ENCODE measurements around the gene KAZN. TPM values are rescaled to one million over a fixed set of nuclear protein-coding genes. Genes with fewer than 3 reads are reported as not detected.

KAZN gene
- total RNA-seq, 2 donors from 2014 or later = 3.4 to 12.2 TPM

DNA sequence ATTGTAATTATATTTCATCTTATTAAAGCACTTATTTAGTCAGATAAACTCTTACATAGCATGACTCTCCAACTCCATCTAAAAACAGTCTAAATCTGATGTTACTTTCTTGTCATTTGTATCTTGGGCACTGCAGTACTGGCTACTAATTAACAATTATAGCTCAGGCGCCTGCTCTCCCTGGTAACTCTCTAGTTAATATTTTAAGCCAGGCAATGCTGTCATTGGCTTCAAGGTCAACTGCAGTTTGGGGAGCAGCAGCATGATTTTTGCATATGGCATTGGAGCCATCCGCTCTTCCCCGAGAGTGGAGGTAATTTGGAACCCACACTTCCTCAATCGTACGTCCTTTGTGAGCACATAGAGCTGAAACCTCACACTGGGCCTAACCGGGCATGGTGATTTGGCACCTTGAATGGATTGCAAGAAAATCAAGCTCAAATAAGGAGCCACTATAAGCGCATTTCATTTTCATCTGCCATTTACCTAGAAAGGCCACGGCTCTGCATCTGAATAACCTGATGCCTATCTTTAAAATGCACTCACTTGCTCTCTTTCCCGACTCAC is 187.7 kb downstream of the KAZN start:
- no peak for TF ChIP-seq POLR2A (IDR thresholded peaks at IDR 0.05)
- TF ChIP-seq, protein P1, sequence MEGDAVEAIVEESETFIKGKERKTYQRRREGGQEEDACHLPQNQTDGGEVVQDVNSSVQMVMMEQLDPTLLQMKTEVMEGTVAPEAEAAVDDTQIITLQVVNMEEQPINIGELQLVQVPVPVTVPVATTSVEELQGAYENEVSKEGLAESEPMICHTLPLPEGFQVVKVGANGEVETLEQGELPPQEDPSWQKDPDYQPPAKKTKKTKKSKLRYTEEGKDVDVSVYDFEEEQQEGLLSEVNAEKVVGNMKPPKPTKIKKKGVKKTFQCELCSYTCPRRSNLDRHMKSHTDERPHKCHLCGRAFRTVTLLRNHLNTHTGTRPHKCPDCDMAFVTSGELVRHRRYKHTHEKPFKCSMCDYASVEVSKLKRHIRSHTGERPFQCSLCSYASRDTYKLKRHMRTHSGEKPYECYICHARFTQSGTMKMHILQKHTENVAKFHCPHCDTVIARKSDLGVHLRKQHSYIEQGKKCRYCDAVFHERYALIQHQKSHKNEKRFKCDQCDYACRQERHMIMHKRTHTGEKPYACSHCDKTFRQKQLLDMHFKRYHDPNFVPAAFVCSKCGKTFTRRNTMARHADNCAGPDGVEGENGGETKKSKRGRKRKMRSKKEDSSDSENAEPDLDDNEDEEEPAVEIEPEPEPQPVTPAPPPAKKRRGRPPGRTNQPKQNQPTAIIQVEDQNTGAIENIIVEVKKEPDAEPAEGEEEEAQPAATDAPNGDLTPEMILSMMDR (IDR thresholded peaks at IDR 0.05) = no peak
- 57% methylated on average over 9 of the region's 9 CpGs for WGBS, 2 donors
- H3K4me1 ChIP-seq = peaks cover 25% of the 10 kb centered on the region
- H3K27ac ChIP-seq = peak overlapping the region in 3 of 4 donors; percentile 22 to 65 (median 46)
- DNase-seq (peak in 1 of 4 donors; percentile 16), ATAC-seq (peak; percentile 30)
- no peak overlapping the region for H3K4me3 ChIP-seq
- H3K27me3 ChIP-seq = no peaks in the 10 kb centered on the region
- H3K9me3 ChIP-seq = no peaks in the 10 kb centered on the region
- H3K36me3 ChIP-seq (replicated peaks in 1 of 2; ENCODE audit: insufficient read depth in 1 of 2, low read depth in 2 of 2) = no peaks in the 10 kb centered on the region
- intact Hi-C loops (cut with DNase I) = no loop called here

GRCh38 chr1:14786681-14787080 is 188.2 kb downstream of the KAZN start:
- peak overlapping the region in 3 of 4 donors; percentile 22 to 65 (median 46) for H3K27ac ChIP-seq
- no peak overlapping the region for H3K4me3 ChIP-seq
- no peaks in the 10 kb centered on the region for H3K9me3 ChIP-seq
- no peaks in the 10 kb centered on the region for H3K27me3 ChIP-seq
- intact Hi-C loops (cut with DNase I) = no loop called here
- 67 to 81% methylated on average over 1 of the region's 1 CpG for WGBS, 2 donors
- TF ChIP-seq, protein P1 (IDR thresholded peaks at IDR 0.05) = no peak
- DNase-seq = no peak
- H3K4me1 ChIP-seq = peaks cover 25% of the 10 kb centered on the region
- no peaks in the 10 kb centered on the region for H3K36me3 ChIP-seq (replicated peaks in 1 of 2; ENCODE audit: insufficient read depth in 1 of 2, low read depth in 2 of 2)
- peak; percentile 3 for ATAC-seq

DNA sequence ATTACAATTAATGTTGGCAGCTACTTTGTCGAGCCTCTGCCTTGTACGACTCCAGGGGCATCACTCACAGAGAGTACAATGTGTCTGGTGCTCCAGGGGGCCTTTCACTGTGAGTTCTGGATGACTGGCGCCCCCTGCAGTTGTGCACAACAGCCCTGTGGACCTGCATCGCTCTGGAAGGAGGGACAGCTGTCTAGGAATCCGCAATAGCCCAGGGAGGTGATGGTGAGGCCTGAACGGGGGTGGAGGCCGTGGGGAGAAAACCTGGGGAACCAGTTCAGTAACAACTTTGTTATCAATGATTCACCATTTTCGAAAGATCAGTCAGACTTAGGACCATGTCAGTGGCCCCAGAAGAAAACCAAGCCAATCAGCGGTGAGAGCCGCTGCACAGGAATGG is 189.1 kb downstream of the KAZN start:
- no peaks in the 10 kb centered on the region for H3K27me3 ChIP-seq
- peaks cover 25% of the 10 kb centered on the region for H3K4me1 ChIP-seq
- no peaks in the 10 kb centered on the region for H3K9me3 ChIP-seq
- H3K4me3 ChIP-seq = no peak overlapping the region
- intact Hi-C loops (cut with DNase I) = no loop called here
- no peak for TF ChIP-seq POLR2A (IDR thresholded peaks at IDR 0.05)
- TF ChIP-seq, protein P1 (IDR thresholded peaks at IDR 0.05) = peak in 1 of 7 experiments; percentile 6
- ATAC-seq (peak; percentile 75), DNase-seq (peak; percentile 40 to 46 (median 42))
- peak overlapping the region in 3 of 4 donors; percentile 30 to 65 (median 36) for H3K27ac ChIP-seq
- 30 to 39% methylated on average over 7 to 10 of the region's 10 CpGs for WGBS, 2 donors
- H3K36me3 ChIP-seq (replicated peaks in 1 of 2; ENCODE audit: insufficient read depth in 1 of 2, low read depth in 2 of 2) = no peaks in the 10 kb centered on the region

GRCh38 chr1:14788080-14788479 is 189.6 kb downstream of the KAZN start:
- no peaks in the 10 kb centered on the region for H3K9me3 ChIP-seq
- intact Hi-C loops (cut with DNase I) = no loop called here
- TF ChIP-seq POLR2A (IDR thresholded peaks at IDR 0.05) = no peak
- TF ChIP-seq, protein P1 (IDR thresholded peaks at IDR 0.05) = no peak
- no peaks in the 10 kb centered on the region for H3K36me3 ChIP-seq (replicated peaks in 1 of 2; ENCODE audit: insufficient read depth in 1 of 2, low read depth in 2 of 2)
- H3K27me3 ChIP-seq = no peaks in the 10 kb centered on the region
- 71 to 77% methylated on average over 6 to 7 of the region's 7 CpGs for WGBS, 2 donors
- peaks cover 22% of the 10 kb centered on the region for H3K4me1 ChIP-seq
- no peak for DNase-seq
- no peak for ATAC-seq
- no peak overlapping the region for H3K4me3 ChIP-seq
- peak overlapping the region in 3 of 4 donors; percentile 30 to 65 (median 36) for H3K27ac ChIP-seq

DNA sequence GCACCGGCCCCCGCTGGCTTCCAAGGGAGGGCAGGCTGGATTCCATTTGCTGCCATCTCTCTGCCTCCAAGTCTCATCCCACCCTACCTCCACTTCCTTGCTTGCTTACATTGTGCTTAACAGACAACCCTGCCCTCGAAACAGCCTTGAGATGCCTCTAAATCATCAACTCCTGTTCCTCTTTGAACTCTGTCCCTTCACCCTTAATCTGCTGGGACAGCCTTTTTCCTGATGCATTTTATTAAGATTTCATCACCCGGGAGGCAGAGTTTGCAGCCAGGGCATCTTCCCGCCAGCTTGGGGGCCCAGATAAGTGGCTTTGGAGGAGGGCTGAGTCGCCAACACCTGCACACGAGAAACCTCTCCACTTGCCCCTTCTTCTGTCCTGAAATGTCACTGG is 192.5 kb downstream of the KAZN start:
- no peak for TF ChIP-seq POLR2A (IDR thresholded peaks at IDR 0.05)
- TF ChIP-seq, protein P1 (IDR thresholded peaks at IDR 0.05) = no peak
- Histone ChIP-seq H3K4me1 (peaks cover 10% of the 10 kb centered on the region), H3K9me3 (no peaks in the 10 kb centered on the region), H3K27ac (no peak overlapping the region), H3K36me3 (replicated peaks in 1 of 2; ENCODE audit: insufficient read depth in 1 of 2, low read depth in 2 of 2) (no peaks in the 10 kb centered on the region), H3K27me3 (no peaks in the 10 kb centered on the region), H3K4me3 (no peak overlapping the region)
- intact Hi-C loops (cut with DNase I) = no loop called here
- 70 to 80% methylated on average over 6 to 7 of the region's 7 CpGs for WGBS, 2 donors
- no peak for DNase-seq
- ATAC-seq = no peak

Measured in body of pancreas (tissue), 4 donors.